ENCODE data around the gene EGR1. TPM values are rescaled to one million over a fixed set of nuclear protein-coding genes. Genes with fewer than 3 reads are reported as not detected.

EGR1 gene
- total RNA-seq, 1 experiment from 2014 or later, result 1.9 TPM

DNA sequence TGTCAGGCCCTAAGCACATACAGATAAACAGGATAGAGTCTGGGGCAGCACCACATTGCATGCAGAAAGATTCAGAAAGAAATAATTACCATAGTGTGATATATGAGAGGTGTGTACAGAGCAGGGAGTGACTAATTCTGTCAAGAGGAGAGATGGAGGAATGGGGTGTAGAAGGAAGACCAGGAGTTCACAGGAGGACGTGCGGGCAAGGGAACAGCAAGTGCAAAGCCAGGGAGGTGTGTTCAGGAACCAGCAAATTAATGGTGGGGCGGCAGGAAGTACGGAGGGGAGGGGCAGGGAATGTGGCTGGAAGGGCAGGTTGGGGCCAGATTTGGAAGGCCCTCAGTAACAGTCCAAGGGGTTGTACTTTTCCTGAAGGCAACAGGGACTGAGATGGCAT, 17.4 kb downstream of the EGR1 start:
- H2AFZ ChIP-seq (ENCODE audit: low read length), result no peak overlapping the region
- intact Hi-C loops (cut with micrococcal nuclease), result no loop called here
- no peaks in the 10 kb centered on the region for H3K4me1 ChIP-seq (ENCODE audit: insufficient read depth, low read length)

DNA sequence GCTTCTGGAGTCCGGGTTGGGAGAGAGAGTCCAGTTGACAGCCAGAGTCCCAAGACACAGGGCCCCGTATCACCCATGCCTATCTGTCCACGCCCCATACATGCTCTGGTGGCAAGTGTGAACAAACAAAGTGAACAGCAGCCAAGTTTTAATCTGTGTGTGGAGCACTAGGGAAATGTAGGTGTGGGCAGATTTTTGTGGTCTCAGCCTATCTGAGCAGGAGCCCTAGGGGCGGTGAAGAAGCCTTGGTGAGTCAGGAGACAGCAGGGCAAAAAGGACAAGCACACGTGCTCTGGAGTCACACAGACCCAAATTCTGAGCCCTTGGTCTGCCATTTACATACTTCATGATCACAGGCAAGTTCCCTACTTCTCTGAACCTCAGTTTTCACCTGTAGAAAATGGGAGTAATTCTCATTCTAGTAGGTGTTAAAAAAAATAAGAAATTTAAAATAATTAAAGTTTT, 23.2 kb downstream of the EGR1 start:
- peaks cover 23% of the 10 kb centered on the region for H3K27me3 ChIP-seq (ENCODE audit: low read length)
- no peaks in the 10 kb centered on the region for H3K79me2 ChIP-seq (ENCODE audit: low read length)
- DNase-seq (peak; percentile 41), ATAC-seq (no peak)
- 0 out of 2 replicates have a peak, but pooled peaks cover 6% of the 10 kb centered on the region for H3K4me1 ChIP-seq (ENCODE audit: insufficient read depth, low read length)
- no peak overlapping the region for H2AFZ ChIP-seq (ENCODE audit: low read length)
- no peaks in the 10 kb centered on the region for H3K9me2 ChIP-seq (replicated peaks; ENCODE audit: low read length)
- no peaks in the 10 kb centered on the region for H3K36me3 ChIP-seq (ENCODE audit: low read depth, low read length)
- no TSS peak for BruUV-seq (replicated peaks)
- intact Hi-C loops (cut with micrococcal nuclease), result no loop called here
- TF ChIP-seq EZH2 (IDR thresholded peaks at IDR 0.05; ENCODE audit: low read length, unreplicated experiment) (no peak), EZH2phosphoT487 (IDR thresholded peaks at IDR 0.05; ENCODE audit: borderline replicate concordance, low read length) (no peak)
- TF ChIP-seq, protein P1, sequence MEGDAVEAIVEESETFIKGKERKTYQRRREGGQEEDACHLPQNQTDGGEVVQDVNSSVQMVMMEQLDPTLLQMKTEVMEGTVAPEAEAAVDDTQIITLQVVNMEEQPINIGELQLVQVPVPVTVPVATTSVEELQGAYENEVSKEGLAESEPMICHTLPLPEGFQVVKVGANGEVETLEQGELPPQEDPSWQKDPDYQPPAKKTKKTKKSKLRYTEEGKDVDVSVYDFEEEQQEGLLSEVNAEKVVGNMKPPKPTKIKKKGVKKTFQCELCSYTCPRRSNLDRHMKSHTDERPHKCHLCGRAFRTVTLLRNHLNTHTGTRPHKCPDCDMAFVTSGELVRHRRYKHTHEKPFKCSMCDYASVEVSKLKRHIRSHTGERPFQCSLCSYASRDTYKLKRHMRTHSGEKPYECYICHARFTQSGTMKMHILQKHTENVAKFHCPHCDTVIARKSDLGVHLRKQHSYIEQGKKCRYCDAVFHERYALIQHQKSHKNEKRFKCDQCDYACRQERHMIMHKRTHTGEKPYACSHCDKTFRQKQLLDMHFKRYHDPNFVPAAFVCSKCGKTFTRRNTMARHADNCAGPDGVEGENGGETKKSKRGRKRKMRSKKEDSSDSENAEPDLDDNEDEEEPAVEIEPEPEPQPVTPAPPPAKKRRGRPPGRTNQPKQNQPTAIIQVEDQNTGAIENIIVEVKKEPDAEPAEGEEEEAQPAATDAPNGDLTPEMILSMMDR (conservative IDR thresholded peaks at IDR 0.05; ENCODE audit: low read depth, low read length), result no peak
- ChIA-PET CTCF (no interaction called here), POLR2A (ENCODE audit: unreplicated experiment) (no interaction called here)
- H4K20me1 ChIP-seq (ENCODE audit: low read length), result no peaks in the 10 kb centered on the region
- no peaks in the 10 kb centered on the region for H3F3A ChIP-seq (ENCODE audit: low read length, unreplicated experiment)
- H3K4me2 ChIP-seq (ENCODE audit: low read length), result no peak overlapping the region
- H3K4me3 ChIP-seq (ENCODE audit: low read length), result no peak overlapping the region
- no peaks in the 10 kb centered on the region for H3K9me3 ChIP-seq (ENCODE audit: low read length)
- no peak overlapping the region for H3K27ac ChIP-seq (ENCODE audit: low read length)
- no peak overlapping the region for H3K9ac ChIP-seq (ENCODE audit: low read length)

More for the DNA sequence above, 17.4 kb downstream of the EGR1 start:
- H3K36me3 ChIP-seq (ENCODE audit: low read depth, low read length), result no peaks in the 10 kb centered on the region
- no peak for DNase-seq
- no peak overlapping the region for H3K4me3 ChIP-seq (ENCODE audit: low read length)
- H3K4me2 ChIP-seq (ENCODE audit: low read length), result no peak overlapping the region
- ATAC-seq, result peak; percentile 51; the same call in 1 of the 2 replicates
- no TSS peak for BruUV-seq (replicated peaks)
- H3K27me3 ChIP-seq (ENCODE audit: low read length), result no peaks in the 10 kb centered on the region
- TF ChIP-seq EZH2phosphoT487 (IDR thresholded peaks at IDR 0.05; ENCODE audit: borderline replicate concordance, low read length) (no peak), EZH2 (IDR thresholded peaks at IDR 0.05; ENCODE audit: low read length, unreplicated experiment) (no peak)
- TF ChIP-seq, protein P1 (conservative IDR thresholded peaks at IDR 0.05; ENCODE audit: low read depth, low read length), result no peak
- no peaks in the 10 kb centered on the region for H4K20me1 ChIP-seq (ENCODE audit: low read length)
- no peak overlapping the region for H3K9ac ChIP-seq (ENCODE audit: low read length)
- no peaks in the 10 kb centered on the region for H3K79me2 ChIP-seq (ENCODE audit: low read length)
- H3K9me3 ChIP-seq (ENCODE audit: low read length), result no peaks in the 10 kb centered on the region
- H3K27ac ChIP-seq (ENCODE audit: low read length), result no peak overlapping the region
- CTCF ChIA-PET, result no interaction called here
- H3F3A ChIP-seq (ENCODE audit: low read length, unreplicated experiment), result no peaks in the 10 kb centered on the region
- H3K9me2 ChIP-seq (replicated peaks; ENCODE audit: low read length), result no peaks in the 10 kb centered on the region
- POLR2A ChIA-PET (ENCODE audit: unreplicated experiment), result no interaction called here

DNA sequence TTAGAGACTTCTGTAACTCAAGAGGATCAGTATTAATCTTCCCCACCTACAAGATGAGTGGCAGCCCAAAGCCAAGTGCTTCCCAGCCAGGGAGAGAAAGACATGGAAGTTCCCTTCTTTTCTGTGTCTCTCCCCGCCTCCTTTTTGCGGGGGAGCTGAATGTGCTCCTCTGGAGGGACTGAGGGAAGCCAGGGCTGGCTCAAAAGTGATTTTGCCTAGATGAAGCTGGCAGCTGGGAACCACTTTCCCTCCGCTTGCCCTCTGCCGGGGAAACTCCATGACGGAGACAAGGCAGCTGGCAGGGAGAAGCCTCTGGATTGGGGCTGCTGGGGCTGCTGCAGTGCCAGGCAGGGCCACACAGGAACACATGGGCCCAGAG, 24.4 kb downstream of the EGR1 start:
- ChIA-PET POLR2A (ENCODE audit: unreplicated experiment) (no interaction called here), CTCF (no interaction called here)
- Histone ChIP-seq H3F3A (ENCODE audit: low read length, unreplicated experiment) (no peaks in the 10 kb centered on the region), H3K4me1 (ENCODE audit: insufficient read depth, low read length) (0 out of 2 replicates have a peak, but pooled peaks cover 6% of the 10 kb centered on the region), H3K36me3 (ENCODE audit: low read depth, low read length) (no peaks in the 10 kb centered on the region), H3K9me2 (replicated peaks; ENCODE audit: low read length) (no peaks in the 10 kb centered on the region), H3K27ac (ENCODE audit: low read length) (no peak overlapping the region), H4K20me1 (ENCODE audit: low read length) (no peaks in the 10 kb centered on the region), H3K79me2 (ENCODE audit: low read length) (no peaks in the 10 kb centered on the region), H3K4me2 (ENCODE audit: low read length) (no peak overlapping the region), H3K27me3 (ENCODE audit: low read length) (peaks cover 23% of the 10 kb centered on the region), H3K9ac (ENCODE audit: low read length) (no peak overlapping the region), H2AFZ (ENCODE audit: low read length) (no peak overlapping the region), H3K4me3 (ENCODE audit: low read length) (no peak overlapping the region), H3K9me3 (ENCODE audit: low read length) (no peaks in the 10 kb centered on the region)
- DNase-seq, result no peak
- no peak for ATAC-seq
- intact Hi-C loops (cut with micrococcal nuclease), result no loop called here
- no TSS peak for BruUV-seq (replicated peaks)
- TF ChIP-seq EZH2phosphoT487 (IDR thresholded peaks at IDR 0.05; ENCODE audit: borderline replicate concordance, low read length), result no peak
- TF ChIP-seq, protein P1 (conservative IDR thresholded peaks at IDR 0.05; ENCODE audit: low read depth, low read length), result no peak
- no peak for TF ChIP-seq EZH2 (IDR thresholded peaks at IDR 0.05; ENCODE audit: low read length, unreplicated experiment)
